Skin epidermis (tissue), 12 donors: ENCODE results near the gene RPS6KA2.

Source experiments
- H3K27ac ChIP-seq, 21 experiments: fragments of 200-600 bp; sonication (generic) in 11 of 21; one replicate each; pipeline ENCODE4 v1.5.0; 2020; ENCODE audit warnings: mild to moderate bottlenecking in 3 of 21, inconsistent platforms in 2 of 21, moderate library complexity in 2 of 21
- H3K4me3 ChIP-seq, 7 experiments: fragments of 200-600 bp; sonication (generic) in 2 of 7; one replicate each; pipeline ENCODE4 v1.5.0; 2020; ENCODE audit warnings: inconsistent platforms in 2 of 7, mild to moderate bottlenecking in 2 of 7, moderate library complexity in 1 of 7

Gene RPS6KA2

GRCh38 chr6:166523782-166524559, 103.1 kb downstream of the RPS6KA2 start:
- H3K4me3 ChIP-seq, result no peak overlapping the region
- H3K27ac ChIP-seq, result no peak overlapping the region

- no peak overlapping the region for H3K4me3 ChIP-seq
Measured at GRCh38 chr6:166520905-166521834, 105.9 kb downstream of the RPS6KA2 start.

DNA sequence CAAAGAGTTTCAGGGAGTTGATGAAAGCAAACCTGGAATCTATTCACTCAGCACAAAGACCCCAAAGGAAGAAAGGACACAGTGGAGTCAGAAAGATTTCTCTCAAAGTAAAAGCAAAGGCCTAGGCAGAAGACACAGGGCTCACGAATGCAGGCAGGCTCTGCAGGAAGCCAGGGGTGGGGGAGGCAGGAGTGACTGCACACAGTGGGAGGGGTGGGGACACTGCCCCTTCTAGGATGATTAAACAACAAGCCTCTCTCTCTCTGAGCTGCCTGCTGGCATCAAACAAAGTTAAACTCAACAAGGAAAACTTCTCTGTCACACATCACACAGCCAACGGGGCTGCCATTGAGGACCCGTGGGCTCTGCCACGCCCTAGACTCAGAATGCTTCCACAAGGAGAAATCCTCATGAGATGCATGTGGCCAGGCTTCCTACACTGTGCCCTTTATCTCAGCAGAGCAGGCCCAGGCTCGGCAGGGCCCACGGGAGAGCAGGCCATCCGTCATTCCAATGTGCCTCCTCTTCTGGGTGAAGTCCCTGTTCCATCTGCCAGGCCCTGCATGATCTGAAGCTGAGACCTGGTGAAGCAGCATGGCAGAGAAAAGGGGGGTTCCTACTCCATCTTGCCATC, 110.7 kb downstream of the RPS6KA2 start:
- no peak overlapping the region for H3K4me3 ChIP-seq
- H3K27ac ChIP-seq, result peak overlapping the region in 1 of 21 experiments; percentile 2

More at GRCh38 chr6:166520905-166521834, 105.9 kb downstream of the RPS6KA2 start:
- H3K27ac ChIP-seq, result no peak overlapping the region

GRCh38 chr6:166515072-166515810, 111.8 kb downstream of the RPS6KA2 start:
- Histone ChIP-seq H3K27ac (no peak overlapping the region), H3K4me3 (no peak overlapping the region)

DNA sequence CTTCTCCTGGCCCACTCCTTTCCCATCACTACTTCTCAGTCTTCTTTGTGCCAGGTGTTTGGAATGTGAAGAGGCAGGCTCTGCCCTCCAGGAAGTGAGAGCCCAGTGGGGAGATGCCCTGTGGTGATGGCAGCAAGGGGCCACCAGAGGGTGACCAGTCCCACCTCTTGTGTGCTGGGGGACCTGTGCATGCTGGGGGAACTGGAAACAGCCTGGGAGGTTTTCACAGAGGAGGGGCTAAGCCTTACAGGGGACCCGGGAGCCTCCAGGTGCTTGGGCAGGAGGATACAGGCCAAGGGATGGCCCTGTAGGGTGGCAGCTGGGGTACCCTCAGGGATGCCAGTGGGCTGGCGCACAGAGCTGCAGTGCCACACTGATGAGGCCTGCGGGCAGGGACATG, 112.9 kb downstream of the RPS6KA2 start:
- no peak overlapping the region for H3K4me3 ChIP-seq
- H3K27ac ChIP-seq, result no peak overlapping the region

DNA sequence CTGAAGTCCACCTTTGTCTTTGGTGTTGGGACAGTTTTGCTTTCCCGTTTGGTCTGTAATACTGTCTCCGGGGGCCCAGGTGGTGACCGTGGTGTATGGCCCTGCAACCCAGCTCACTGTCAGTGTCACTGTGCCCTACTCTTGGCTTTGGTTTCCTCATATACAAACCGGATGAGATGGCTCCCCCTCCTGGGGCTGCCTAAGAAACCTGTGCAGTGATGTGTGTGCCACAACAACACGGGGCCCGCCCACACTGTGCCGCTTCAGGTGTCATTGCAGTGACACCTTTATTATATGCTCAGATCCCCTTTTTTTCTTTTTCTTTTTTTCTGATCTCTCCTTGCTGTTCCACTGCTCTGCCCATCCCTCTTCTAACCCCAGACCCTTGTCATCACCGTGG, 114.5 kb downstream of the RPS6KA2 start:
- H3K4me3 ChIP-seq, result no peak overlapping the region
- H3K27ac ChIP-seq, result no peak overlapping the region

GRCh38 chr6:166511316-166511715, 115.7 kb downstream of the RPS6KA2 start:
- no peak overlapping the region for H3K27ac ChIP-seq
- H3K4me3 ChIP-seq, result no peak overlapping the region

DNA sequence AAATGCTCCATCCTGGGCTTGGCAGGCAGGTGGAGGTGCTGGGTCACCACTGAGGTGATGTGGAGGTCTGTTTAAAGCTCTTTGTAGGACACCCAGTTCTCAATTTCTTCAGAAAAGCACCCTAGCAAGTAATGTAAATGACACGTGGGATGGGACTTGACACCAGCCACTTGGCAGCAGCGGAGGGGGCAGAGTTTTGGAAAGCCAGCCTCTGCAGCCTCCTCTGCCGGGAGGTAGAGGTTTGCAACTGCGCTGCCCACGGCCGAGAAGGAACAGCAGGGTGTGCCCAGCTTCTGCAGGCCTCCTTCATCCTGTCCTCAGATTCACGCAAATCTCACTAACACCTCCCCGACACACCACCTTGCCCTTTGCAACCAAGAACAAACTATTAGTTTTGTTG, 117.9 kb downstream of the RPS6KA2 start:
- Histone ChIP-seq H3K27ac (no peak overlapping the region), H3K4me3 (no peak overlapping the region)

DNA sequence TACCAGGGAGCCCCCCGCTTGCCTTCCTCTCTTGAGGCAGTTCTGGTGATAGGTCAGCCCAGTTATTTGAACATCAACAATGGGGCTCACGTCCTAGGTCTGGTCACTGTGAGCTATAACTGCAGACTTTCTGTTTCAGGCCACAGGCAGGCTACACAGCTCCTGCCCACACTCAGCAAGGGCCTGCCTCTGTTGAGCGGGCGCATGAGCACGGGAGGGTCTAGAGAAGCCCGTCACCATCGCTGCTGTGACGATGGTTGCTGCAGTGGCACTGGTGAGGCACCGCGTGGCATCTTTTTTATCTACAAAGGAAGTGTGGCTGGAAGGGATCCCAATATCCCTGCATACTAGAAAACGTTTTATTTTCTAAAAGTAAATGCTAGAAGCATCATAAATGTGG, 118.3 kb downstream of the RPS6KA2 start:
- no peak overlapping the region for H3K4me3 ChIP-seq
- H3K27ac ChIP-seq, result no peak overlapping the region

- H3K27ac ChIP-seq, result no peak overlapping the region
- no peak overlapping the region for H3K4me3 ChIP-seq
Measured at GRCh38 chr6:166507809-166508564, 119.1 kb downstream of the RPS6KA2 start.

DNA sequence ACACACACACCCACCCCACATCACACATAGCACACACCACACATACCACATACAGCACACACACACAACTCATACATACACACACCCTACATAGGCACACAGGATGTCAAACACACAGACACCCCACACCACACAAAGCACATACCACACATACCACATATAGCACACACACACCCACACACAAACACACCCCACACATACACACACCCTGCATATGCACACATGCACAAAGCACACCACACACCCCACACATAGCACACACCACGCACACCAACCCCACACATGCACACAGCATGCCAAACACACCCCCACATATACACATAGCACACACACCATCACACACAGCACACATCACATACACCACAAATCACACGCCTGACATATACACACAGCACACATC, 119.7 kb downstream of the RPS6KA2 start:
- Histone ChIP-seq H3K4me3 (no peak overlapping the region), H3K27ac (no peak overlapping the region)

- no peak overlapping the region for H3K4me3 ChIP-seq
- no peak overlapping the region for H3K27ac ChIP-seq
Measured at GRCh38 chr6:166505133-166505905, 121.7 kb downstream of the RPS6KA2 start.

- Histone ChIP-seq H3K4me3 (no peak overlapping the region), H3K27ac (peak overlapping the region in 2 of 21 experiments; percentile 29 to 38)
Measured at GRCh38 chr6:166504100-166504499, 123.0 kb downstream of the RPS6KA2 start.

DNA sequence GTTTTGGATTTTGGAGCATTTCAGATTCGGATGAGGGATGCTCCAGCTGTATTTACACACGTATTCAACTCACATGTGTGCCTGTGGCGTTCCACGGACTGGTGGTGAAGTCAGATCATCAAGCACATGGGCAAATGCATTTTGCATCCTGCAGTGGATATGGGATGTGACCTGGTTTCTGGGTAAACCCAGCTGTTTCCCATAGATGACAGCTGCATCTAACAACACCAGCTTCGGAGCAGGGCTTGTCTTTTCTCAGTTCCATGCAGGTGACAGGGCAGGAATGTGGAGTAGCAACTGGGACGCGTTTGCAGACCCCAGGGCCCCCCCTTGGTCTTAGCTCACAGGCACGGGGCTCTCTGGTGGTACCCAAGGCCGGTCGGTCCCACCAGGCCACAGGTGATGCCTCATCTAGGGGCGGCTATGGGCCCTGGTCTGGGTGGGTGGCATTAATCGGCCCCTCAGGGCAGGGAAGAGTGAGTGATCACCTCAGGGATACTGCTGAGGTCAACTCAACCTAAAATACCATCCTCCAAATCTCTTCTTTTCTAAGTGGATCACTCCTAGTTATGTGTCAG, 123.8 kb downstream of the RPS6KA2 start:
- Histone ChIP-seq H3K4me3 (no peak overlapping the region), H3K27ac (no peak overlapping the region)

- H3K4me3 ChIP-seq, result no peak overlapping the region
- H3K27ac ChIP-seq, result no peak overlapping the region
Measured at GRCh38 chr6:166502453-166502852, 124.6 kb downstream of the RPS6KA2 start.

DNA sequence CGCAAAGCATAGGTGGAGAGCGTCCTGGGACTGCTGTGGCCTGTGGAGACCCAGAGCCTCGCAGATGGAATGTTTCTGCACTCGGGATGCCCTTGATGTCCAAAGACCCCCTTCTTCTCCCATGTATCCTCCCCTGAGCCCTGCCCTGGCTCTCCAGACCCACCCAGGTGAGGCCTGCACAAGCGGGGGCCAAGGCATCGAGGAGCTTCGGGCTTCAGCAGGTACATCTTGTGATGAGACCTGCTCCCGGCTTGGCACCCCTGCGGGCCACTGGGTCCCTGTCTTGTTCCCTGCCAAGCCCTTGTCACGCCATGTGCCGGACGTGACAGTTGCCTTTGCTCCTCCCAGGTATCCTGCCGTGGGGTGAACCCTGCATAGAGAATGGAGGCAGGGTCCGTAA, 125.8 kb downstream of the RPS6KA2 start:
- no peak overlapping the region for H3K27ac ChIP-seq
- no peak overlapping the region for H3K4me3 ChIP-seq

GRCh38 chr6:166500246-166500645, 126.8 kb downstream of the RPS6KA2 start:
- no peak overlapping the region for H3K27ac ChIP-seq
- no peak overlapping the region for H3K4me3 ChIP-seq
